ENCODE measurements around the gene DNAH7. TPM values are rescaled to one million over a fixed set of nuclear protein-coding genes. Genes with fewer than 3 reads are reported as not detected.

DNAH7 gene
- total and polyA plus RNA-seq, 10 of the 15 experiments (the other 5 are each of a cell fraction or from before 2014, with no cell fraction given), result 0.05 to 0.61 (median 0.16) TPM

GRCh38 chr2:195696012-195696411 lies 372.6 kb downstream of the DNAH7 start:
- Histone ChIP-seq H3K4me2 (ENCODE audit: control insufficient read depth, insufficient read depth) (no peak overlapping the region), H3K36me3 (ENCODE audit: control insufficient read depth in 2 of 2, insufficient read depth in 2 of 2, low read length in 1 of 2) (no peaks in the 10 kb centered on the region), H3K79me2 (ENCODE audit: control insufficient read depth, insufficient read depth, low read length) (no peaks in the 10 kb centered on the region), H3K9ac (ENCODE audit: control insufficient read depth, insufficient read depth, low read length) (no peak overlapping the region), H4K20me1 (ENCODE audit: control insufficient read depth, insufficient read depth) (no peaks in the 10 kb centered on the region), H2AFZ (ENCODE audit: control insufficient read depth, low read depth, low read length) (no peak overlapping the region), H3K4me3 (no peak overlapping the region), H3K27ac (ENCODE audit: control insufficient read depth, insufficient read depth) (no peak overlapping the region), H3K4me1 (ENCODE audit: control insufficient read depth, insufficient read depth, low read length) (no peaks in the 10 kb centered on the region; the same call in 1 of the 2 replicates), H3K27me3 (replicated peaks in 1 of 2; ENCODE audit: control insufficient read depth in 2 of 2, insufficient read depth in 2 of 2, low read length in 1 of 2) (no peaks in the 10 kb centered on the region), H3K9me3 (replicated peaks; ENCODE audit: control insufficient read depth, insufficient read depth, low read length) (peaks cover 4% of the 10 kb centered on the region; the same call in 2 of the 3 replicates)
- ChIA-PET POLR2A (interaction anchor here (0.7 kb wide), 1 partner anchor 9 kb away, joined by 3 read pairs; no protein-coding TSS in a partner anchor), RAD21 (ENCODE audit: unreplicated experiment) (no interaction called here), CTCF (no interaction called here), SMC1A (ENCODE audit: uncharacterized antibody, unreplicated experiment) (interaction anchor here (0.8 to 1.5 kb wide), 3 partner anchors 8 to 12 kb away, joined by 3 to 10 read pairs (median 3); no protein-coding TSS in a partner anchor)
- WGBS (ENCODE audit: insufficient coverage, insufficient replicate concordance, low lambda C conversion rate, missing lambda C conversion rate), result 68% methylated on average over 1 of the region's 1 CpG
- TF ChIP-seq BMI1 (IDR thresholded peaks at IDR 0.05; ENCODE audit: borderline replicate concordance) (no peak), ELK1 (IDR thresholded peaks at IDR 0.05; ENCODE audit: low read depth, low read length) (no peak), CUX1 (IDR thresholded peaks at IDR 0.05; ENCODE audit: insufficient replicate concordance, low read depth, low read length) (no peak), SPI1 (IDR thresholded peaks at IDR 0.05; ENCODE audit: borderline replicate concordance, insufficient read depth, low read depth, low read length) (peak; percentile 46; the same call in 1 of the 2 replicates), MYB (IDR thresholded peaks at IDR 0.05; ENCODE audit: borderline replicate concordance, low read depth, low read length) (no peak)
- intact Hi-C loops (cut with micrococcal nuclease; ENCODE audit: unreplicated experiment), result no loop called here
- no TSS peak for BruUV-seq (replicated peaks)
- no peak for FAIRE-seq
- in situ Hi-C loops (cut with MboI), result no loop called here
- DNase-seq (ENCODE audit: low read depth, low spot score), result no peak
- ATAC-seq, result no peak
